BLaER1 treated with 17β-estradiol and CSF1 and Interleukin-3, amounts not matched to agents 10 nM and 100 nM (cell line): Measurements from ENCODE around the gene PAPLN.

Source experiments
- H3K27ac ChIP-seq, 11 experiments: shearing (Covaris generic); formaldehyde crosslinking; 2 replicates each; pipeline ENCODE4 v1.8.1; 2022
- H3K27me3 ChIP-seq, 11 experiments: shearing (Covaris generic); formaldehyde crosslinking; 2 replicates each; pipeline ENCODE4 v1.8.1; 2022
- H3K36me3 ChIP-seq, 11 experiments: shearing (Covaris generic); formaldehyde crosslinking; 2 replicates each; pipeline ENCODE4 v1.8.1; 2022
- H3K4me1 ChIP-seq, 10 experiments: shearing (Covaris generic); formaldehyde crosslinking; 2 replicates each; pipeline ENCODE4 v1.8.1; 2022
- H3K4me2 ChIP-seq, 11 experiments: shearing (Covaris generic); formaldehyde crosslinking; 2 replicates each; pipeline ENCODE4 v1.8.1; 2022
- H3K4me3 ChIP-seq, 10 experiments: shearing (Covaris generic); formaldehyde crosslinking; 2 replicates each; pipeline ENCODE4 v1.8.1; 2022
- H3K9ac ChIP-seq, 11 experiments: shearing (Covaris generic); formaldehyde crosslinking; 2 replicates each; pipeline ENCODE4 v1.8.1; 2022
- H3K9me3 ChIP-seq, 11 experiments: shearing (Covaris generic); formaldehyde crosslinking; replicated peaks in 1 of 11; 2 replicates each; pipeline ENCODE4 v1.8.1; 2022
- H4K20me1 ChIP-seq, 11 experiments: shearing (Covaris generic); formaldehyde crosslinking; 2 replicates each; pipeline ENCODE4 v1.8.1; 2022
- Cebpa-rat ChIP-seq, 11 experiments: shearing (Covaris generic); IDR thresholded peaks; 2 replicates each; pipeline ENCODE4 v1.8.1; 2022

The PAPLN gene

DNA sequence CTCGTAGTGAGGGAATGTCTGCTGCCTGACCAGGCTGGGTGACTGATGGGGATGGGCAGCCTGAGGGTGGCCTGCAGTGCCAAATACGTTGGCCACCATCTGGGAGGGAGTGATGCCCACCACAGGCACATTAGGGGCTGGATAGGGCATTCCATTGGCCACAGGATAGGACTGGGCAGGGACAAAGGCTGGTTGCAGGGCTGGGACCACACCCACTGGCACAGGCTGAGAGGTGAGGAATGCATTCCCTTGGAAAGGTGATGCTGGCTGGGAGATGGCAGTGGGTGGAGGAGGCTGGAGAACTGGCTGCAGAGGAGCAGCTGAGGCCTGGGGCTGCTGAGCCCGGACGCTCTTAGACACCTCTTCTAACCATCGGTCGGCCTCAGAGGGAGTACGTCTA, 39.5 kb downstream of the PAPLN start:
- no peak for TF ChIP-seq Cebpa-rat (IDR thresholded peaks at IDR 0.05)
- Histone ChIP-seq H3K9me3 (no peaks in the 10 kb centered on the region), H3K9ac (no peak overlapping the region), H3K4me2 (no peak overlapping the region), H4K20me1 (peaks cover 0 to 98% (median 0%) of the 10 kb centered on the region in 11 experiments; a peak in 7 of 22 replicates), H3K36me3 (peaks cover 77 to 100% (median 94%) of the 10 kb centered on the region in 11 experiments), H3K4me3 (no peak overlapping the region), H3K4me1 (peaks cover 0 to 18% (median 7%) of the 10 kb centered on the region in 10 experiments; a peak in 13 of 20 replicates), H3K27ac (no peak overlapping the region), H3K27me3 (no peaks in the 10 kb centered on the region)

DNA sequence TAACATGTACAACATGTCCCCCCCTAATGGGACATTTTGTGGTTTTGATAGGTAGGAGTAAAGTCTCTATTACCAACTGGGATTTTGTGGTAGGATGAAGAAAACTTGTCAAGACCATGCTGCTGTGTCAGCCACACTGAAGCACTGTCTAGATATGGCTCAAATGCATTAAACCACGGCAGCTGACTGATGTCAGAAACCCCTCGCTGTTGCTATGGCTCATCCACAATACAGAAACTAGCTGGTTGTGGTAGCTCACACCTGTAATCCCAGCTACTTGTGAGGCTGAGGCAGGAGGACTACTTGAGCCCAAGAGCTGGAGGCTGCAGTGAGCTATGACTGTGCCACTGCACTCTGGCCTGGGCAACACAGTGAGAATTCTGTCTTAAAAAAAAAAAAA, 40.1 kb downstream of the PAPLN start:
- peaks cover 0 to 13% (median 4%) of the 10 kb centered on the region in 10 experiments; a peak in 11 of 20 replicates for H3K4me1 ChIP-seq
- H3K9me3 ChIP-seq = no peaks in the 10 kb centered on the region
- H3K4me2 ChIP-seq = no peak overlapping the region
- H3K27ac ChIP-seq = no peak overlapping the region
- TF ChIP-seq Cebpa-rat (IDR thresholded peaks at IDR 0.05) = no peak
- H3K36me3 ChIP-seq = peaks cover 82 to 100% (median 98%) of the 10 kb centered on the region in 11 experiments
- H3K27me3 ChIP-seq = no peaks in the 10 kb centered on the region
- H3K9ac ChIP-seq = no peak overlapping the region
- peaks cover 0 to 98% (median 0%) of the 10 kb centered on the region in 11 experiments; a peak in 7 of 22 replicates for H4K20me1 ChIP-seq
- H3K4me3 ChIP-seq = no peak overlapping the region

- Histone ChIP-seq H3K4me3 (no peak overlapping the region), H3K9me3 (no peaks in the 10 kb centered on the region), H3K36me3 (peaks cover 87 to 100% (median 100%) of the 10 kb centered on the region in 11 experiments), H3K27me3 (no peaks in the 10 kb centered on the region), H4K20me1 (peaks cover 0 to 98% (median 0%) of the 10 kb centered on the region in 11 experiments; a peak in 7 of 22 replicates), H3K4me1 (peaks cover 0 to 10% (median 0%) of the 10 kb centered on the region in 10 experiments; a peak in 7 of 20 replicates), H3K9ac (no peak overlapping the region), H3K4me2 (no peak overlapping the region), H3K27ac (no peak overlapping the region)
- no peak for TF ChIP-seq Cebpa-rat (IDR thresholded peaks at IDR 0.05)
Observed at GRCh38 chr14:73280903-73281302, 43.6 kb downstream of the PAPLN start.

GRCh38 chr14:73283608-73284379, 46.5 kb downstream of the PAPLN start:
- no peak overlapping the region for H3K27ac ChIP-seq
- TF ChIP-seq Cebpa-rat (IDR thresholded peaks at IDR 0.05) = no peak
- no peak overlapping the region for H3K4me2 ChIP-seq
- no peaks in the 10 kb centered on the region for H3K9me3 ChIP-seq
- H3K4me3 ChIP-seq = no peak overlapping the region
- H3K9ac ChIP-seq = no peak overlapping the region
- H3K36me3 ChIP-seq = peaks cover 80 to 100% (median 98%) of the 10 kb centered on the region in 11 experiments
- no peaks in the 10 kb centered on the region for H3K27me3 ChIP-seq
- H3K4me1 ChIP-seq = no peaks in the 10 kb centered on the region
- peaks cover 0 to 97% (median 0%) of the 10 kb centered on the region in 11 experiments; a peak in 7 of 22 replicates for H4K20me1 ChIP-seq

DNA sequence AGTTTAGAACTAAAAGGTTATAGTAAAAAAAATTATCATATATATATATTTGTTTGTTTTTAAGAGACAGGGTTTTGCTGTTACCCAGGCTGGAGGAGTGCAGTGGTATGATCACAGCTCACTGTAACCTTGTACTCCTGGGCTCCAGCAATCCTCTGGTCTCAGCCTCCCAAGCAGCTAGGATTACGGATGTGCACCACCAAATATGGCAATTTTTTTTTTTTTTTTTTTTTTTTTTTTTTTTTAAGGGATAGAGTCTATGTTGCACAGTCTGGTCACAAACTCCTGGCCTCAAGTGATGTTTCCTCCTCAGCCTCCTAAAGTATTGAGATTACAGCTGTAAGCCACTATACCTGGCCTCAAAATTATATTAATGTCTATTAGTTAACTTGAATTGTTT, 48.7 kb downstream of the PAPLN start:
- Histone ChIP-seq H3K4me2 (no peak overlapping the region), H3K36me3 (peaks cover 67 to 100% (median 96%) of the 10 kb centered on the region in 11 experiments)

DNA sequence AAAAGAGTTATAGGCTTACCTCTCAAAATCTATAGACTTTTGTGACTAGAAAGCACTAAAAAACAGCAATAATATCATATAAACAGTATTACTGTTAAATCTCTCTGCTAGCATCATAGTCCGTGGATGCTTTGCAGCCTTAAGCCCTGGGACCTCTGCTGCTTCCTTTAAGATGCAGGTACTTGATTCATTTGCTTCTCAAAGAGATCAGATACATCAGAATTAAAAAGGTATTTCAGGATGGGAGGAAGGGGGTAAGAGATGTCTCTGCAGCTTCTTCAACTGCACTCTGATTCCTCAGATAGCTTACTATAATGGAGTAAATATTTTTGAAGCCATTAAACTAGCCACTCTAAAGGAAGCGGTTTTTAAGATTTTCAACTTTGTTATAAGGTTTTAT, 49.3 kb downstream of the PAPLN start:
- Histone ChIP-seq H3K36me3 (peaks cover 62 to 100% (median 96%) of the 10 kb centered on the region in 11 experiments), H3K27ac (no peak overlapping the region), H3K27me3 (no peaks in the 10 kb centered on the region), H3K9ac (no peak overlapping the region), H3K4me3 (no peak overlapping the region), H3K9me3 (no peaks in the 10 kb centered on the region), H4K20me1 (peaks cover 0 to 97% (median 0%) of the 10 kb centered on the region in 11 experiments; a peak in 9 of 22 replicates), H3K4me2 (no peak overlapping the region), H3K4me1 (0 out of 20 replicates have a peak, but pooled peaks cover 0 to 6% (median 0%) of the 10 kb centered on the region in 10 experiments)
- no peak for TF ChIP-seq Cebpa-rat (IDR thresholded peaks at IDR 0.05)

More for the DNA sequence above, 48.7 kb downstream of the PAPLN start:
- no peak overlapping the region for H3K27ac ChIP-seq
- H3K4me1 ChIP-seq = 0 out of 20 replicates have a peak, but pooled peaks cover 0 to 6% (median 0%) of the 10 kb centered on the region in 10 experiments
- no peaks in the 10 kb centered on the region for H3K27me3 ChIP-seq
- no peak overlapping the region for H3K4me3 ChIP-seq
- H3K9me3 ChIP-seq = no peaks in the 10 kb centered on the region
- peaks cover 0 to 98% (median 0%) of the 10 kb centered on the region in 11 experiments; a peak in 8 of 22 replicates for H4K20me1 ChIP-seq
- no peak for TF ChIP-seq Cebpa-rat (IDR thresholded peaks at IDR 0.05)
- H3K9ac ChIP-seq = no peak overlapping the region

GRCh38 chr14:73287071-73287470, 49.8 kb downstream of the PAPLN start:
- Histone ChIP-seq H3K27me3 (no peaks in the 10 kb centered on the region), H3K4me3 (no peak overlapping the region), H3K27ac (no peak overlapping the region), H3K9ac (no peak overlapping the region), H3K9me3 (no peaks in the 10 kb centered on the region), H4K20me1 (peaks cover 0 to 97% (median 0%) of the 10 kb centered on the region in 11 experiments; a peak in 9 of 22 replicates), H3K4me1 (0 out of 20 replicates have a peak, but pooled peaks cover 0 to 6% (median 0%) of the 10 kb centered on the region in 10 experiments), H3K36me3 (peaks cover 62 to 100% (median 95%) of the 10 kb centered on the region in 11 experiments), H3K4me2 (no peak overlapping the region)
- no peak for TF ChIP-seq Cebpa-rat (IDR thresholded peaks at IDR 0.05)

- no peak overlapping the region for H3K4me3 ChIP-seq
- no peak for TF ChIP-seq Cebpa-rat (IDR thresholded peaks at IDR 0.05)
- H3K36me3 ChIP-seq = peaks cover 54 to 100% (median 94%) of the 10 kb centered on the region in 11 experiments
- H3K4me2 ChIP-seq = no peak overlapping the region
- H3K27me3 ChIP-seq = no peaks in the 10 kb centered on the region
- peaks cover 0 to 96% (median 0%) of the 10 kb centered on the region in 11 experiments; a peak in 9 of 22 replicates for H4K20me1 ChIP-seq
- no peaks in the 10 kb centered on the region for H3K9me3 ChIP-seq
- no peak overlapping the region for H3K9ac ChIP-seq
- no peak overlapping the region for H3K27ac ChIP-seq
- H3K4me1 ChIP-seq = peaks cover 0 to 6% (median 1%) of the 10 kb centered on the region in 10 experiments; a peak in 7 of 20 replicates
Observed at GRCh38 chr14:73289308-73289707, 52.0 kb downstream of the PAPLN start.

DNA sequence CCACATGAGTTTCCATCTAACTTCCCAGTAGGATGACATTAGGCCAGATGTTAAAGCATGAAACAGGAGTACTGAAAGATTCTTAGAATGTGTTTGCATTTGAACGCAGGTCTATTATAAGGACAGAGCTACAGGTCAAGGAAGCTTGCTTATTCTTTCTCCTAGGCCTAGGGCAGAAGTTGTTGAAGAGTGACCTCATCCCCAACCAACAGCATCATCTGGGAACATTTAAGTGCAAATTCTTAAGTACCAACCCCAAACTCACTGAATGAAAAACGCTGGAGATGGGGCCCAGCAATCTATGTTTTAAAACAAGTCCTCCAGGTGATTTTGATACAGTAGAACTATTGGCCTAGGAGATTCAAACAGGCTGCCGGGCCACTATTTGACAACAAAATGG, 52.4 kb downstream of the PAPLN start:
- Histone ChIP-seq H3K4me2 (no peak overlapping the region), H3K27ac (no peak overlapping the region)

More for the DNA sequence above, 52.4 kb downstream of the PAPLN start:
- Histone ChIP-seq H3K9ac (no peak overlapping the region), H3K4me3 (no peak overlapping the region), H4K20me1 (peaks cover 0 to 96% (median 0%) of the 10 kb centered on the region in 11 experiments; a peak in 9 of 22 replicates), H3K36me3 (peaks cover 54 to 100% (median 94%) of the 10 kb centered on the region in 11 experiments), H3K4me1 (peaks cover 0 to 8% (median 2%) of the 10 kb centered on the region in 10 experiments; a peak in 7 of 20 replicates), H3K27me3 (no peaks in the 10 kb centered on the region), H3K9me3 (no peaks in the 10 kb centered on the region)
- TF ChIP-seq Cebpa-rat (IDR thresholded peaks at IDR 0.05) = no peak
